ENCODE measurements around the gene KRT72.

Gene KRT72

GRCh38 chr12:52543985-52544883 lies 57.0 kb downstream of the KRT72 start:
- Histone ChIP-seq H3K4me1 (ENCODE audit: insufficient read depth, poor library complexity, severe bottlenecking) (peaks cover 10% of the 10 kb centered on the region), H3K27ac (ENCODE audit: poor library complexity, severe bottlenecking) (no peak overlapping the region), H3K9me3 (ENCODE audit: severe bottlenecking) (no peaks in the 10 kb centered on the region), H3K27me3 (ENCODE audit: insufficient read depth, poor library complexity, severe bottlenecking) (no peaks in the 10 kb centered on the region), H3K4me3 (ENCODE audit: severe bottlenecking) (no peak overlapping the region), H3K36me3 (ENCODE audit: low read depth) (no peaks in the 10 kb centered on the region)
- DNase-seq (ENCODE audit: low spot score) (peak; percentile 20), ATAC-seq (ENCODE audit: low read depth) (no peak)
- no peak for TF ChIP-seq CTCF (IDR thresholded peaks at IDR 0.05; ENCODE audit: poor library complexity, severe bottlenecking)

- DNase-seq (ENCODE audit: low spot score) (no peak), ATAC-seq (ENCODE audit: low read depth) (no peak)
- H3K4me3 ChIP-seq (ENCODE audit: severe bottlenecking), result no peak overlapping the region
Measured at GRCh38 chr12:52542785-52543318, 58.4 kb downstream of the KRT72 start.

GRCh38 chr12:52542157-52542556 lies 59.1 kb downstream of the KRT72 start:
- DNase-seq (ENCODE audit: low spot score) (peak; percentile 34), ATAC-seq (ENCODE audit: low read depth) (no peak)
- H3K4me3 ChIP-seq (ENCODE audit: severe bottlenecking), result no peak overlapping the region
- TF ChIP-seq CTCF (IDR thresholded peaks at IDR 0.05; ENCODE audit: poor library complexity, severe bottlenecking), result no peak
- H3K9me3 ChIP-seq (ENCODE audit: severe bottlenecking), result no peaks in the 10 kb centered on the region
- H3K36me3 ChIP-seq (ENCODE audit: low read depth), result no peaks in the 10 kb centered on the region
- H3K27me3 ChIP-seq (ENCODE audit: insufficient read depth, poor library complexity, severe bottlenecking), result no peaks in the 10 kb centered on the region
- no peak overlapping the region for H3K27ac ChIP-seq (ENCODE audit: poor library complexity, severe bottlenecking)
- H3K4me1 ChIP-seq (ENCODE audit: insufficient read depth, poor library complexity, severe bottlenecking), result peaks cover 30% of the 10 kb centered on the region

More at GRCh38 chr12:52542785-52543318, 58.4 kb downstream of the KRT72 start:
- Histone ChIP-seq H3K27ac (ENCODE audit: poor library complexity, severe bottlenecking) (no peak overlapping the region), H3K36me3 (ENCODE audit: low read depth) (no peaks in the 10 kb centered on the region), H3K9me3 (ENCODE audit: severe bottlenecking) (no peaks in the 10 kb centered on the region), H3K27me3 (ENCODE audit: insufficient read depth, poor library complexity, severe bottlenecking) (no peaks in the 10 kb centered on the region), H3K4me1 (ENCODE audit: insufficient read depth, poor library complexity, severe bottlenecking) (peaks cover 24% of the 10 kb centered on the region)
- no peak for TF ChIP-seq CTCF (IDR thresholded peaks at IDR 0.05; ENCODE audit: poor library complexity, severe bottlenecking)

GRCh38 chr12:52541709-52542108 lies 59.6 kb downstream of the KRT72 start:
- Histone ChIP-seq H3K4me3 (ENCODE audit: severe bottlenecking) (no peak overlapping the region), H3K36me3 (ENCODE audit: low read depth) (no peaks in the 10 kb centered on the region), H3K9me3 (ENCODE audit: severe bottlenecking) (no peaks in the 10 kb centered on the region), H3K27ac (ENCODE audit: poor library complexity, severe bottlenecking) (no peak overlapping the region), H3K27me3 (ENCODE audit: insufficient read depth, poor library complexity, severe bottlenecking) (no peaks in the 10 kb centered on the region), H3K4me1 (ENCODE audit: insufficient read depth, poor library complexity, severe bottlenecking) (peaks cover 30% of the 10 kb centered on the region)
- DNase-seq (ENCODE audit: low spot score) (no peak), ATAC-seq (ENCODE audit: low read depth) (no peak)
- no peak for TF ChIP-seq CTCF (IDR thresholded peaks at IDR 0.05; ENCODE audit: poor library complexity, severe bottlenecking)

- Histone ChIP-seq H3K4me1 (ENCODE audit: insufficient read depth, poor library complexity, severe bottlenecking) (peaks cover 30% of the 10 kb centered on the region), H3K27ac (ENCODE audit: poor library complexity, severe bottlenecking) (no peak overlapping the region), H3K36me3 (ENCODE audit: low read depth) (no peaks in the 10 kb centered on the region), H3K9me3 (ENCODE audit: severe bottlenecking) (no peaks in the 10 kb centered on the region), H3K27me3 (ENCODE audit: insufficient read depth, poor library complexity, severe bottlenecking) (no peaks in the 10 kb centered on the region), H3K4me3 (ENCODE audit: severe bottlenecking) (no peak overlapping the region)
- DNase-seq (ENCODE audit: low spot score), result peak; percentile 32
- no peak for ATAC-seq (ENCODE audit: low read depth)
- no peak for TF ChIP-seq CTCF (IDR thresholded peaks at IDR 0.05; ENCODE audit: poor library complexity, severe bottlenecking)
Measured at GRCh38 chr12:52540531-52540930, 60.7 kb downstream of the KRT72 start.
